Panc1 (cell line): ENCODE data around the gene GAMT.

Experiments used
- CTCF ChIP-seq: fragments of 450-650 bp; IDR thresholded peaks from 2 replicates; pipeline ENCODE4 v1.5.1; 2017; ENCODE audit warnings: mild to moderate bottlenecking
- POLR2AphosphoS5 ChIP-seq: IDR thresholded peaks from 2 replicates; pipeline ENCODE4 v1.6.1; 2012; ENCODE audit warnings: mild to moderate bottlenecking, low read depth, low read length, moderate library complexity
- REST ChIP-seq, 2 experiments: IDR thresholded peaks; 2 replicates each; pipeline ENCODE4 v1.6.1; 2011 to 2012; ENCODE audit warnings: low read depth in 2 of 2, control low read depth in 1 of 2, low read length in 1 of 2, mild to moderate bottlenecking in 1 of 2, moderate library complexity in 1 of 2; ENCODE audit not compliant: insufficient read depth in 1 of 2

- TF ChIP-seq CTCF = no peak
- TF ChIP-seq POLR2AphosphoS5 = no peak
- TF ChIP-seq REST (IDR thresholded peaks at IDR 0.05; ENCODE audit: insufficient read depth in 1 of 2, low read depth in 2 of 2, low read length in 1 of 2) = no peak
These were observed 52.1 kb downstream of the GAMT start for GRCh38 chr19:1349211-1349610.
